A549 (cell line): ENCODE measurements around the gene CHRNB1.

Experiments
- CTCF ChIP-seq: fragments of >200 bp; sonication (Bioruptor Twin); formaldehyde crosslinking; IDR thresholded peaks from 3 replicates; pipeline ENCODE4 v1.5.1; 2016
- EP300 ChIP-seq, 2 experiments: fragments of >200 bp; sonication (Bioruptor Twin); formaldehyde crosslinking; IDR thresholded peaks; 2 replicates in 1 of 2; 3 replicates in 1 of 2; pipeline ENCODE4 v1.6.1; 2016 to 2017
- FOSL2 ChIP-seq, 2 experiments: fragments of 450-650 bp in 1 of 2; fragments of >200 bp in 1 of 2; sonication (Bioruptor Twin) in 1 of 2; formaldehyde crosslinking; IDR thresholded peaks; 2 replicates each; pipeline versions ENCODE4 v1.5.0 to v1.6.1; 2016 to 2020; ENCODE audit warnings: mild to moderate bottlenecking in 1 of 2, moderate library complexity in 1 of 2
- HEYL ChIP-seq: fragments of 250-450 bp; sonication (Bioruptor Pico); IDR thresholded peaks from 2 replicates; pipeline ENCODE4 v1.8.0; 2021; ENCODE audit warnings: mild to moderate bottlenecking, moderate library complexity
- JUN ChIP-seq, 2 experiments: fragments of >200 bp; sonication (Bioruptor Twin); formaldehyde crosslinking; IDR thresholded peaks; 2 replicates in 1 of 2; 3 replicates in 1 of 2; pipeline ENCODE4 v1.6.1; 2016 to 2017
- KDM1A ChIP-seq: fragments of 200-600 bp; sonication (generic); IDR thresholded peaks from 2 replicates; pipeline ENCODE4 v1.6.1; 2016; ENCODE audit warnings: low read depth, mild to moderate bottlenecking
- RCOR1 ChIP-seq: fragments of 150-350 bp; IDR thresholded peaks from 2 replicates; pipeline ENCODE4 v1.6.1; 2014; ENCODE audit warnings: antibody characterized with exemption, low read length, low read depth
- REST ChIP-seq: fragments of 200-600 bp; sonication (generic); IDR thresholded peaks from 2 replicates; pipeline ENCODE4 v1.6.1; 2016; ENCODE audit warnings: antibody characterized with exemption, mild to moderate bottlenecking, moderate library complexity
- RFX5 ChIP-seq: fragments of 450-650 bp; IDR thresholded peaks from 2 replicates; pipeline ENCODE4 v1.7.1; 2014; ENCODE audit warnings: antibody characterized with exemption, mild to moderate bottlenecking, moderate library complexity
- SREBF2 ChIP-seq: fragments of 450-650 bp; IDR thresholded peaks from 2 replicates; pipeline ENCODE4 v1.6.1; 2014; ENCODE audit warnings: mild to moderate bottlenecking, moderate library complexity
- TP53 ChIP-seq: fragments of 250-450 bp; sonication (Bioruptor Pico); IDR thresholded peaks from 2 replicates; pipeline ENCODE4 v1.5.0; 2021; ENCODE audit warnings: mild to moderate bottlenecking, moderate library complexity
- TF ChIP-seq, protein P1 (sequence below): IDR thresholded peaks from 2 replicates; pipeline ENCODE4 v1.6.1; 2012

DNA sequence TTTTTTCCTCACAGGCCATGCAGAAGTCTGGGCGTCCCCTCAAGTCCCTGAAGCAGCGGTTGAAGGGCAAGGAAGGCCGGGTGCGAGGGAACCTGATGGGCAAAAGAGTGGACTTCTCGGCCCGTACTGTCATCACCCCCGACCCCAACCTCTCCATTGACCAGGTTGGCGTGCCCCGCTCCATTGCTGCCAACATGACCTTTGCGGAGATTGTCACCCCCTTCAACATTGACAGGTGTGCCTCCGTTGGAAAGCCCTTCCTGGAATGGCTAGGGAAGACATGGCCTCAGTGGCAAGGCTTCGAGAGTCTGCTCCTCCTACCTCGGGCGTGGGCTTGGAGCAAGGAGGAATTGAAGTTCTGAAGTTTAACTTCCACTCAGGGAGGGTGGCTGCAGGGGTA is 52.8 kb downstream of the CHRNB1 start:
- no peak for TF ChIP-seq CTCF
- TF ChIP-seq RFX5: no peak
- no peak for TF ChIP-seq JUN (IDR thresholded peaks at IDR 0.05)
- TF ChIP-seq REST: no peak
- TF ChIP-seq KDM1A: no peak
- no peak for TF ChIP-seq TP53
- TF ChIP-seq, protein P1, sequence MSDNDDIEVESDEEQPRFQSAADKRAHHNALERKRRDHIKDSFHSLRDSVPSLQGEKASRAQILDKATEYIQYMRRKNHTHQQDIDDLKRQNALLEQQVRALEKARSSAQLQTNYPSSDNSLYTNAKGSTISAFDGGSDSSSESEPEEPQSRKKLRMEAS: no peak
- TF ChIP-seq RCOR1: no peak
- no peak for TF ChIP-seq FOSL2 (IDR thresholded peaks at IDR 0.05)
- no peak for TF ChIP-seq FOSL2 (CRISPR knock-in tag; IDR thresholded peaks at IDR 0.05)
- no peak for TF ChIP-seq HEYL (CRISPR knock-in tag)
- TF ChIP-seq EP300 (IDR thresholded peaks at IDR 0.05): no peak
- TF ChIP-seq SREBF2: no peak
